Fibroblast of villous mesenchyme (primary cell): ENCODE results near the gene ANO4. TPM values are rescaled to one million over a fixed set of nuclear protein-coding genes. Genes with fewer than 3 reads are reported as not detected.
"Not testable (repeated sequence)": the region's sequence is repeated elsewhere in the genome, so short reads cannot be mapped to it uniquely, and the experiment has no call there.

Experiments used
- DNase-seq: peaks from one replicate; pipeline ENCODE4 v3.0.0-alpha.2; 2010; ENCODE audit warnings: low read depth
- H3K4me3 ChIP-seq: 2 replicates; pipeline ENCODE4 v1.5.1; 2011; ENCODE audit warnings: low read depth, mild to moderate bottlenecking, low read length
- CTCF ChIP-seq: IDR thresholded peaks from 2 replicates; pipeline ENCODE4 v1.5.1; 2012; ENCODE audit warnings: low read depth, mild to moderate bottlenecking, low read length; ENCODE audit not compliant: insufficient read depth
- total RNA-seq: library from RNA; depleted of rRNA; stranded (reverse); fragments of >200 nt; gene quantifications from 2 replicates; pipeline ENCODE4 v1.2.3, GENCODE V29; 2012

The ANO4 gene
- total RNA-seq, 1 donor, result 13.8 TPM

DNA sequence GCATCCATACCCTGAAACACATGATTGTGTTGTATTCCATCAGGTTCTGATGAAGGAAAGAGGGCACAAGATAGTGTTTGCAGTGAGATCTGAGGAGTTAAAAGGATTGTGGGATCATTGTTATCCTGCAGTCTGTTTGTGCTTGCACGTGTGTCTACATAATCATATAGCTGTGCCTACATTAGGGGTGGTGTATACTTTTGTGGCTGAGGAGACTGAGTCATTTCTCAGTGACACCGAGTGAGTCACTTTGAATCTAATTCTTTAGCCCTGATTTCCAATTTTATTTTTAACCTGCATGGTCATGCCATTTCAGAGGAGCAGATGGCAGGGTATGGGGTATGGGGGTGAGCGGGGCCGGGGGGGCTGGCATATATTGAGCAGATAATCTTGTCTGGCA lies 133.2 kb downstream of the ANO4 start:
- H3K4me3 ChIP-seq, result no peak overlapping the region
- no peak for DNase-seq
- no peak for TF ChIP-seq CTCF

DNA sequence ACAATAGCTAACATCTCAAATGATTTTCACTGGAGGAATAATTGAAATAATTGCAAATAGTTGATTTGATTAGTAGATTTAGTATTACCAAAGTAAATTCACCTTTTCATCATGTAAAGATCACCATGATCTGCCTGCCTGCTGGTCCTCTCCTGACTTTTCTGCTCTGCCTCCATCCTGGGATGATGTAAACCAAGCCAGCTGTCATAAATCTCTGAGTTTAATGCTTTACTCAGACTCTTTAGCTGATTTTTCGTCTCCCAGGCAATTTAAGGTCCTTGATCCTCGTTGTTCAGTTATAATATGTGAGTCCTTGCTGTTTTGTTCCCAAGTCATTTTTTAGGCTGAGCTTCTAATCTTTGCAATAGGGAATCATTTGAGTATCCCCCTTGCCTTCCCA lies 138.0 kb downstream of the ANO4 start:
- H3K4me3 ChIP-seq, result no peak overlapping the region
- no peak for TF ChIP-seq CTCF
- DNase-seq, result no peak

DNA sequence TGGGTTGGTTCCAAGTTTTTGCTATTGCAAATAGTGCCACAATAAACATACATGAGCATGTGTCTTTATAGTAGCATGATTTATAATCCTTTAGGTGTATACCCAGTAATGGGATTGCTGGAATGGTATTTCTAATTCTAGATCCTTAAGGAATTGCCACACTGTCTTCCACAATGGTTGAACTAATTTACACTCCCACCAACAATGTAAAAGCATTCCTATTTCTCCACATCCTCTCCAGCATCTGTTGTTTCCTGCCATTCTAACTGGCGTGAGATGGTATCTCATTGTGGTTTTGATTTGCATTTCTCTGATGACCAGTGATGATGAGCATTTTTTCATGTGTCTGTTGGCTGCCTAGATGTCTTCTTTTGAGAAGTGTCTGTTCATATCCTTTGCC lies 139.0 kb downstream of the ANO4 start:
- DNase-seq, H3K4me3 ChIP-seq: not testable (repeated sequence)

GRCh38 chr12:100935929-100936328 lies 141.4 kb downstream of the ANO4 start:
- H3K4me3 ChIP-seq, result no peak overlapping the region
- no peak for DNase-seq
- TF ChIP-seq CTCF, result no peak

DNA sequence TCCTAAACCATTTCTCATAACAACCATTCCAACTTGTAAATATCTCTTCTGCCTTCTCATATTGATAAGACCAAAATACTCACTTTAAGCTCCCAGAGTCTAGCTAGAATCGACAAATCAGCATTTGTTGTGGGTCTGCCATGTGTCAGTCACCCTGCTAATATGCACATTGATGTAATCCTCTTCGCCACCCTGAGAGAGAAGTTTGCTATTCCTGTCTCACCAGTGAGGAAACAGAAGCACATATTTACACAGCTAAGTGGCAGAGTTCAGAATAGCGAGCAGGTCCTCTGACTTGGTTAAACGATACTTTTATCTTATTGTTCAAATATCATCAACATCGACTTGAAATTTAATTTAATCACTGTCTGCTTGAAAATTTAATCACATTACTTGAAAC lies 142.1 kb downstream of the ANO4 start:
- TF ChIP-seq CTCF, result no peak
- no peak overlapping the region for H3K4me3 ChIP-seq
- no peak for DNase-seq

DNA sequence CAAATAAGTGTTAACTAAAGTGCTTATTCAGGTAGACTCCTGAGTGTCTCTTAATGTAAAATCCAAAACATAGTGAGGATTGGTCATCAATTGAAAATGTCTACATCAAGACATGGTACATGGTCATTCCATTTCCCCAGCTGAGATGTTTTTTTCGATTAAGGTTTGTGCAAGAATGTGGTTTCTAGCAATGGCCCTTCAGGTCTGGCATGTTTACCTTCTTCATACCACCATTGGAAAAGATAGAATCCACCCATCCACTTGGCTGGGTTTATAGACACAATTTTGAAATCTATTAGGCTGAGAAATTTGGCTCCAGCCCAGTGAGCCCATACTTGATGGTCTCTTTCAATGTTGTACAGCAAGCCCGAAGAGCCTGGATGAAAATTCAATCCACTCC lies 145.9 kb downstream of the ANO4 start:
- DNase-seq, result no peak
- H3K4me3 ChIP-seq, result no peak overlapping the region
- TF ChIP-seq CTCF, result no peak

GRCh38 chr12:100942984-100943749 lies 148.6 kb downstream of the ANO4 start:
- no peak for DNase-seq
- TF ChIP-seq CTCF, result no peak

More at GRCh38 chr12:100942984-100943749, 148.6 kb downstream of the ANO4 start:
- H3K4me3 ChIP-seq, result no peak overlapping the region
